HepG2 (cell line): ENCODE results near the gene ASPRV1. TPM values are rescaled to one million over a fixed set of nuclear protein-coding genes. Genes with fewer than 3 reads are reported as not detected.
A peak's percentile ranks its signal among the peaks of the same experiment; 100 is the strongest.

ENCODE experiments used
- ATAC-seq: fragments of 200-7000 bp; cut with Tn5 transposase; 3 replicates; pipeline ENCODE4 v1.9.1; 2020; ENCODE audit warnings: mild to moderate bottlenecking, moderate library complexity
- BruUV-seq: library from RNA; stranded (reverse); fragments of 400-500 nt; replicated peaks from 2 replicates; lab custom pipeline; 2021; lab: Mats Ljungman, UMichigan
- CTCF ChIA-PET: fragments of 300-600 bp; formaldehyde crosslinking; extraction: SDS; loops from one replicate; lab custom pipeline; 2021; ENCODE audit warnings: low total read pairs, inconsistent platforms, low intra/inter-chr PET ratio; lab: Yijun Ruan, JAX
- POLR2A ChIA-PET: fragments of 350-600 bp; sonication (Branson Sonifier 250); formaldehyde crosslinking; loops from one replicate; lab custom pipeline; 2020; ENCODE audit warnings: antibody characterized with exemption, inconsistent platforms; lab: Yijun Ruan, JAX
- DNase-seq: peaks from one replicate; pipeline ENCODE4 v3.0.0-alpha.2; 2015; ENCODE audit warnings: low spot score
- FAIRE-seq: peaks from 3 replicates; lab custom pipeline; 2011; peaks lifted over from hg19 to GRCh38; lab: Jason Lieb, UNC
- H2AFZ ChIP-seq: one replicate; pipeline ENCODE4 v1.6.1; 2011; ENCODE audit warnings: low read length, inconsistent platforms
- H3K27ac ChIP-seq: fragments of 300-600 bp; 3 replicates; pipeline ENCODE4 v1.8.0; 2011; ENCODE audit warnings: mixed run types, mild to moderate bottlenecking, mixed read lengths, low read length, inconsistent platforms; ENCODE audit not compliant: insufficient read depth; ENCODE audit errors: extremely low read length
- H3K27me3 ChIP-seq, 2 experiments: fragments of 200-600 bp in 1 of 2; 2 replicates in 1 of 2; 3 replicates in 1 of 2; pipeline versions ENCODE4 v1.6.0 to v1.8.0; 2011; ENCODE audit warnings: low read length in 2 of 2, mild to moderate bottlenecking in 2 of 2, moderate library complexity in 2 of 2, inconsistent platforms in 1 of 2; ENCODE audit not compliant: insufficient read depth in 2 of 2, control insufficient read depth in 1 of 2
- H3K36me3 ChIP-seq, 2 experiments: fragments of 200-600 bp in 1 of 2; replicated peaks in 1 of 2; 2 replicates in 1 of 2; 3 replicates in 1 of 2; pipeline versions ENCODE4 v1.5.1 to v1.8.0; 2011; ENCODE audit warnings: low read length in 2 of 2, inconsistent platforms in 1 of 2; ENCODE audit not compliant: insufficient read depth in 2 of 2, control insufficient read depth in 1 of 2
- H3K4me1 ChIP-seq: 2 replicates; pipeline ENCODE4 v1.5.1; 2012; ENCODE audit warnings: low read length, inconsistent platforms; ENCODE audit not compliant: insufficient read depth
- H3K4me2 ChIP-seq: 2 replicates; pipeline ENCODE4 v1.6.0; 2011; ENCODE audit warnings: low read depth, low read length, inconsistent platforms
- H3K4me3 ChIP-seq, 3 experiments: fragments of 200-600 bp in 1 of 3; sonication (generic), shearing (Covaris generic) in 1 of 3; replicated peaks in 1 of 3; 2 replicates each; pipeline ENCODE4 v1.5.1; 2011 to 2016; ENCODE audit warnings: low read length in 3 of 3, inconsistent platforms in 2 of 3, low read depth in 2 of 3, mild to moderate bottlenecking in 2 of 3, control low read depth in 1 of 3, mixed read lengths in 1 of 3; ENCODE audit not compliant: insufficient read depth in 1 of 3
- H3K79me2 ChIP-seq: one replicate; pipeline ENCODE4 v1.6.1; 2011; ENCODE audit warnings: low read length, inconsistent platforms; ENCODE audit not compliant: insufficient read depth
- H3K9ac ChIP-seq: 2 replicates; pipeline ENCODE4 v1.6.0; 2011; ENCODE audit warnings: mild to moderate bottlenecking, low read depth, low read length, inconsistent platforms; ENCODE audit not compliant: insufficient read depth
- H3K9me3 ChIP-seq: 2 replicates; pipeline ENCODE4 v1.5.1; 2012; ENCODE audit warnings: mild to moderate bottlenecking, low read length
- H4K20me1 ChIP-seq: 2 replicates; pipeline ENCODE4 v1.6.0; 2011; ENCODE audit warnings: inconsistent platforms, mild to moderate bottlenecking, low read length, moderate library complexity; ENCODE audit not compliant: insufficient read depth
- ATF7 ChIP-seq, 2 experiments: fragments of 450-650 bp in 1 of 2; sonication (generic) in 1 of 2; formaldehyde crosslinking in 1 of 2; IDR thresholded peaks; 2 replicates each; pipeline versions ENCODE4 v1.4.0 to v1.6.1; 2016 to 2020; ENCODE audit warnings: antibody characterized with exemption in 1 of 2, mild to moderate bottlenecking in 1 of 2, missing genetic modification reagents in 1 of 2
- HNF4G ChIP-seq, 2 experiments: sonication (generic) in 1 of 2; formaldehyde crosslinking in 1 of 2; IDR thresholded peaks; 2 replicates each; pipeline versions ENCODE4 v1.4.0 to v1.6.1; 2011 to 2020; ENCODE audit warnings: borderline replicate concordance in 2 of 2, low read depth in 2 of 2, mild to moderate bottlenecking in 2 of 2, low read length in 1 of 2, missing genetic modification reagents in 1 of 2, moderate library complexity in 1 of 2
- MED8 ChIP-seq: sonication (generic); formaldehyde crosslinking; IDR thresholded peaks from 2 replicates; pipeline ENCODE4 v1.8.1; 2023; ENCODE audit warnings: mild to moderate bottlenecking, missing genetic modification reagents; ENCODE audit not compliant: insufficient replicate concordance
- NAIF1 ChIP-seq: sonication (generic); formaldehyde crosslinking; IDR thresholded peaks from 2 replicates; pipeline ENCODE4 v1.5.0; 2020; ENCODE audit warnings: mild to moderate bottlenecking, missing genetic modification reagents, borderline replicate concordance
- SP5 ChIP-seq: IDR thresholded peaks from 2 replicates; pipeline ENCODE4 v1.6.1; 2016; ENCODE audit warnings: low read depth, borderline replicate concordance
- ZMYM3 ChIP-seq: sonication (generic); formaldehyde crosslinking; IDR thresholded peaks from 2 replicates; pipeline ENCODE4 v1.5.1; 2020; ENCODE audit warnings: mild to moderate bottlenecking, missing genetic modification reagents
- ZMYM4 ChIP-seq: sonication (generic); formaldehyde crosslinking; IDR thresholded peaks from 2 replicates; pipeline ENCODE4 v1.8.1; 2023; ENCODE audit warnings: mild to moderate bottlenecking, missing genetic modification reagents
- ZNF780A ChIP-seq: sonication (generic); formaldehyde crosslinking; IDR thresholded peaks from 2 replicates; pipeline ENCODE4 v1.8.0; 2022; ENCODE audit warnings: mild to moderate bottlenecking, missing genetic modification reagents, moderate library complexity
- whole genome bisulfite sequencing: methylation state at CpG from one replicate; pipeline ENCODE4 v1.1.6; 2017; ENCODE audit warnings: low lambda C conversion rate; 5-methylcytosine and 5-hydroxymethylcytosine counted together
- in situ Hi-C: cut with HindIII; loops from 2 replicates; pipeline ENCODE4 v1.10.0; 2017; ENCODE audit warnings: low pct_unique_long_range_greater_than_20kb; ENCODE audit not compliant: extremely low pct_ligation_motif_present
- intact Hi-C: fragments of 100-400 bp; cut with micrococcal nuclease; formaldehyde crosslinking; loops from one replicate; pipeline ENCODE4 v1.10.0; 2022; ENCODE audit not compliant: unreplicated experiment
- polyA plus RNA-seq, 8 experiments: library from polyadenylated mRNA; depleted of rRNA in 3 of 8; stranded (reverse) in 7 of 8; unstranded in 1 of 8; fragments of >200 nt; fragmentation: Illumina TruSeq in 4 of 8; extraction: Trizol in 4 of 8; gene quantifications; 2 replicates each; pipeline versions ENCODE4 v1.2.1 to v1.2.3, GENCODE V29; 2011 to 2016; ENCODE audit warnings: low read depth in 4 of 8, missing spikeins in 1 of 8, mixed read lengths in 1 of 8; ENCODE audit not compliant: insufficient read depth in 1 of 8
- total RNA-seq, 5 experiments: library from RNA; depleted of rRNA; stranded (reverse); fragments of >200 nt; fragmentation: Illumina TruSeq; extraction: Trizol; gene quantifications; 2 replicates each; pipeline ENCODE4 v1.2.3, GENCODE V29; 2016; ENCODE audit warnings: low read depth in 1 of 5
- TF ChIP-seq, protein P1 (sequence below): sonication (generic); formaldehyde crosslinking; IDR thresholded peaks from 2 replicates; pipeline ENCODE4 v1.9.0; 2022; ENCODE audit warnings: missing genetic modification reagents, mild to moderate bottlenecking, borderline replicate concordance
- TF ChIP-seq, protein P2 (sequence below): sonication (generic); formaldehyde crosslinking; IDR thresholded peaks from 2 replicates; pipeline ENCODE4 v1.5.0; 2020; ENCODE audit warnings: mild to moderate bottlenecking, missing genetic modification reagents
- TF ChIP-seq, protein P3 (sequence below): sonication (generic); formaldehyde crosslinking; IDR thresholded peaks from 2 replicates; pipeline ENCODE4 v1.5.0; 2020; ENCODE audit warnings: mild to moderate bottlenecking, missing genetic modification reagents, moderate library complexity

The ASPRV1 gene
- total and polyA plus RNA-seq, 2 of the 13 experiments (the other 11 are each of a cell fraction or from before 2014, with no cell fraction given), result 0.40 to 0.48 TPM

DNA sequence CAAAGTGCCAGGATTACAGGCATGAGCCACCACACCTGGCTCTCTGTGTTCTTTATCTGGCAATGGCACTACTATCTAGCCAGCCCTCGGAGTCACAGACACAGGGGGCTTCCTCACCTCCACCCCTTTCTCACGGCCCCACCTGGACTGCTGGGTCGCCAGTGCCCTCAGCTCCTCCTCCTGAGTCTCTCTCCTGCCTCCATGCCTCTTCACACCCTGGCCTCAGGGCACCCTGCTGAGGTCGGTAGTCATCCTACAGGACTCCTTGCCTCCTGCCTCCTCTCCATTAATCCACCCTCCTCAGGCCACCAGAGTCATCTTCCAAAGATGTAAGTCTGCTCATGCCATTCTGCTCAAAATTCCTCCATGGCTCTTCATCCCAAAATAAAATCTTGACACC lies 8.6 kb upstream of the ASPRV1 start:
- peaks cover 48% of the 10 kb centered on the region for H3K4me1 ChIP-seq
- no peak overlapping the region for H3K4me2 ChIP-seq
- no peak overlapping the region for H3K27ac ChIP-seq
- intact Hi-C loops (loop anchor here (5.0 kb wide), 1 partner anchor 53 kb away; the partner anchor contains the start of gene MXD1), in situ Hi-C loops (no loop called here)
- H3K27me3 ChIP-seq, result no peaks in the 10 kb centered on the region
- no peaks in the 10 kb centered on the region for H3K79me2 ChIP-seq
- ATAC-seq (peak; percentile 10; the same call in 2 of the 3 replicates), DNase-seq (no peak), FAIRE-seq (no peak)
- H3K9ac ChIP-seq, result no peak overlapping the region
- CTCF ChIA-PET, result no interaction called here
- no TSS peak for BruUV-seq
- TF ChIP-seq, protein P1, sequence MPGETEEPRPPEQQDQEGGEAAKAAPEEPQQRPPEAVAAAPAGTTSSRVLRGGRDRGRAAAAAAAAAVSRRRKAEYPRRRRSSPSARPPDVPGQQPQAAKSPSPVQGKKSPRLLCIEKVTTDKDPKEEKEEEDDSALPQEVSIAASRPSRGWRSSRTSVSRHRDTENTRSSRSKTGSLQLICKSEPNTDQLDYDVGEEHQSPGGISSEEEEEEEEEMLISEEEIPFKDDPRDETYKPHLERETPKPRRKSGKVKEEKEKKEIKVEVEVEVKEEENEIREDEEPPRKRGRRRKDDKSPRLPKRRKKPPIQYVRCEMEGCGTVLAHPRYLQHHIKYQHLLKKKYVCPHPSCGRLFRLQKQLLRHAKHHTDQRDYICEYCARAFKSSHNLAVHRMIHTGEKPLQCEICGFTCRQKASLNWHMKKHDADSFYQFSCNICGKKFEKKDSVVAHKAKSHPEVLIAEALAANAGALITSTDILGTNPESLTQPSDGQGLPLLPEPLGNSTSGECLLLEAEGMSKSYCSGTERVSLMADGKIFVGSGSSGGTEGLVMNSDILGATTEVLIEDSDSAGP (CRISPR knock-in tag), result no peak
- TF ChIP-seq ZNF780A (CRISPR knock-in tag) (no peak), ZMYM4 (CRISPR knock-in tag) (no peak), ZMYM3 (CRISPR knock-in tag) (no peak), ATF7 (IDR thresholded peaks at IDR 0.05) (0 out of 2 replicates have a peak, but pooled peaks have one; percentile 13), ATF7 (CRISPR knock-in tag; IDR thresholded peaks at IDR 0.05) (no peak), MED8 (CRISPR knock-in tag) (no peak), NAIF1 (CRISPR knock-in tag) (no peak), SP5 (CRISPR knock-in tag) (no peak), HNF4G (IDR thresholded peaks at IDR 0.05; ENCODE audit: borderline replicate concordance, low read depth, low read length) (no peak), HNF4G (CRISPR knock-in tag; IDR thresholded peaks at IDR 0.05; ENCODE audit: borderline replicate concordance, low read depth) (no peak)
- TF ChIP-seq, protein P2, sequence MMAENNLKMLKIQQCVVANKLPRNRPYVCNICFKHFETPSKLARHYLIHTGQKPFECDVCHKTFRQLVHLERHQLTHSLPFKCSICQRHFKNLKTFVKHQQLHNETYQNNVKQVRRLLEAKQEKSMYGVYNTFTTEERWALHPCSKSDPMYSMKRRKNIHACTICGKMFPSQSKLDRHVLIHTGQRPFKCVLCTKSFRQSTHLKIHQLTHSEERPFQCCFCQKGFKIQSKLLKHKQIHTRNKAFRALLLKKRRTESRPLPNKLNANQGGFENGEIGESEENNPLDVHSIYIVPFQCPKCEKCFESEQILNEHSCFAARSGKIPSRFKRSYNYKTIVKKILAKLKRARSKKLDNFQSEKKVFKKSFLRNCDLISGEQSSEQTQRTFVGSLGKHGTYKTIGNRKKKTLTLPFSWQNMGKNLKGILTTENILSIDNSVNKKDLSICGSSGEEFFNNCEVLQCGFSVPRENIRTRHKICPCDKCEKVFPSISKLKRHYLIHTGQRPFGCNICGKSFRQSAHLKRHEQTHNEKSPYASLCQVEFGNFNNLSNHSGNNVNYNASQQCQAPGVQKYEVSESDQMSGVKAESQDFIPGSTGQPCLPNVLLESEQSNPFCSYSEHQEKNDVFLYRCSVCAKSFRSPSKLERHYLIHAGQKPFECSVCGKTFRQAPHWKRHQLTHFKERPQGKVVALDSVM (CRISPR knock-in tag), result peak; percentile 14; the same call in 1 of the 2 replicates
- TF ChIP-seq, protein P3, sequence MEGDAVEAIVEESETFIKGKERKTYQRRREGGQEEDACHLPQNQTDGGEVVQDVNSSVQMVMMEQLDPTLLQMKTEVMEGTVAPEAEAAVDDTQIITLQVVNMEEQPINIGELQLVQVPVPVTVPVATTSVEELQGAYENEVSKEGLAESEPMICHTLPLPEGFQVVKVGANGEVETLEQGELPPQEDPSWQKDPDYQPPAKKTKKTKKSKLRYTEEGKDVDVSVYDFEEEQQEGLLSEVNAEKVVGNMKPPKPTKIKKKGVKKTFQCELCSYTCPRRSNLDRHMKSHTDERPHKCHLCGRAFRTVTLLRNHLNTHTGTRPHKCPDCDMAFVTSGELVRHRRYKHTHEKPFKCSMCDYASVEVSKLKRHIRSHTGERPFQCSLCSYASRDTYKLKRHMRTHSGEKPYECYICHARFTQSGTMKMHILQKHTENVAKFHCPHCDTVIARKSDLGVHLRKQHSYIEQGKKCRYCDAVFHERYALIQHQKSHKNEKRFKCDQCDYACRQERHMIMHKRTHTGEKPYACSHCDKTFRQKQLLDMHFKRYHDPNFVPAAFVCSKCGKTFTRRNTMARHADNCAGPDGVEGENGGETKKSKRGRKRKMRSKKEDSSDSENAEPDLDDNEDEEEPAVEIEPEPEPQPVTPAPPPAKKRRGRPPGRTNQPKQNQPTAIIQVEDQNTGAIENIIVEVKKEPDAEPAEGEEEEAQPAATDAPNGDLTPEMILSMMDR, result no peak
- 81% methylated on average over 4 of the region's 4 CpGs for WGBS
- H2AFZ ChIP-seq, result no peak overlapping the region
- no peaks in the 10 kb centered on the region for H3K36me3 ChIP-seq
- H3K9me3 ChIP-seq, result no peaks in the 10 kb centered on the region
- H4K20me1 ChIP-seq, result no peaks in the 10 kb centered on the region
- POLR2A ChIA-PET, result interaction anchor here (1.0 to 1.2 kb wide), 2 partner anchors 56 kb away, joined by 3 to 4 read pairs; no protein-coding TSS in a partner anchor
- H3K4me3 ChIP-seq, result no peak overlapping the region
